Parathyroid adenoma (tissue), 2 donors: Measurements from ENCODE around the gene PLA2G4A.
A peak's percentile ranks its signal among the peaks of the same experiment; 100 is the strongest.

Experiments used
- H2AFZ ChIP-seq: fragments of 300-600 bp; sonication (generic); one replicate; pipeline ENCODE4 v1.7.0; 2017; ENCODE audit warnings: antibody characterized with exemption, mild to moderate bottlenecking
- H3K27ac ChIP-seq: fragments of 300-600 bp; sonication (generic); one replicate; pipeline ENCODE4 v1.7.0; 2017
- H3K27me3 ChIP-seq: fragments of 300-600 bp; sonication (generic); one replicate; pipeline ENCODE4 v1.7.0; 2017; ENCODE audit warnings: low read length; ENCODE audit not compliant: control insufficient read depth, insufficient read depth
- H3K36me3 ChIP-seq: fragments of 300-600 bp; sonication (generic); one replicate; pipeline ENCODE4 v1.7.0; 2017; ENCODE audit warnings: low read length; ENCODE audit not compliant: control insufficient read depth, insufficient read depth
- H3K4me1 ChIP-seq: fragments of 300-600 bp; sonication (generic); one replicate; pipeline ENCODE4 v1.7.0; 2017; ENCODE audit warnings: control low read depth
- H3K4me2 ChIP-seq: fragments of 300-600 bp; sonication (generic); one replicate; pipeline ENCODE4 v1.7.0; 2017; ENCODE audit warnings: low read length
- H3K4me3 ChIP-seq: fragments of 300-600 bp; sonication (generic); one replicate; pipeline ENCODE4 v1.7.0; 2017; ENCODE audit warnings: low read depth, low read length
- H3K79me2 ChIP-seq: fragments of 300-600 bp; sonication (generic); one replicate; pipeline ENCODE4 v1.7.0; 2017; ENCODE audit warnings: control low read depth
- H3K9ac ChIP-seq: fragments of 300-600 bp; sonication (generic); one replicate; pipeline ENCODE4 v1.7.0; 2017; ENCODE audit warnings: mild to moderate bottlenecking
- H3K9me3 ChIP-seq: fragments of 300-600 bp; sonication (generic); one replicate; pipeline ENCODE4 v1.7.0; 2017; ENCODE audit warnings: low read length; ENCODE audit not compliant: control insufficient read depth
- TF ChIP-seq, protein P1 (sequence below): fragments of 300-600 bp; sonication (generic); IDR thresholded peaks from one replicate; pipeline ENCODE4 v1.7.0; 2017; ENCODE audit warnings: antibody characterized with exemption, mild to moderate bottlenecking
- donor health status: primary hyperparathyroidism.

Gene PLA2G4A

GRCh38 chr1:186798960-186799688 is 29.6 kb upstream of the PLA2G4A start:
- Histone ChIP-seq H3K79me2 (peaks cover 2% of the 10 kb centered on the region), H3K27me3 (no peaks in the 10 kb centered on the region), H3K9me3 (no peaks in the 10 kb centered on the region), H3K9ac (no peak overlapping the region), H3K36me3 (no peaks in the 10 kb centered on the region), H3K4me1 (peaks cover 4% of the 10 kb centered on the region), H2AFZ (no peak overlapping the region), H3K4me2 (no peak overlapping the region), H3K27ac (peak overlapping the region; percentile 53), H3K4me3 (no peak overlapping the region)
- TF ChIP-seq, protein P1, sequence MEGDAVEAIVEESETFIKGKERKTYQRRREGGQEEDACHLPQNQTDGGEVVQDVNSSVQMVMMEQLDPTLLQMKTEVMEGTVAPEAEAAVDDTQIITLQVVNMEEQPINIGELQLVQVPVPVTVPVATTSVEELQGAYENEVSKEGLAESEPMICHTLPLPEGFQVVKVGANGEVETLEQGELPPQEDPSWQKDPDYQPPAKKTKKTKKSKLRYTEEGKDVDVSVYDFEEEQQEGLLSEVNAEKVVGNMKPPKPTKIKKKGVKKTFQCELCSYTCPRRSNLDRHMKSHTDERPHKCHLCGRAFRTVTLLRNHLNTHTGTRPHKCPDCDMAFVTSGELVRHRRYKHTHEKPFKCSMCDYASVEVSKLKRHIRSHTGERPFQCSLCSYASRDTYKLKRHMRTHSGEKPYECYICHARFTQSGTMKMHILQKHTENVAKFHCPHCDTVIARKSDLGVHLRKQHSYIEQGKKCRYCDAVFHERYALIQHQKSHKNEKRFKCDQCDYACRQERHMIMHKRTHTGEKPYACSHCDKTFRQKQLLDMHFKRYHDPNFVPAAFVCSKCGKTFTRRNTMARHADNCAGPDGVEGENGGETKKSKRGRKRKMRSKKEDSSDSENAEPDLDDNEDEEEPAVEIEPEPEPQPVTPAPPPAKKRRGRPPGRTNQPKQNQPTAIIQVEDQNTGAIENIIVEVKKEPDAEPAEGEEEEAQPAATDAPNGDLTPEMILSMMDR: no peak

DNA sequence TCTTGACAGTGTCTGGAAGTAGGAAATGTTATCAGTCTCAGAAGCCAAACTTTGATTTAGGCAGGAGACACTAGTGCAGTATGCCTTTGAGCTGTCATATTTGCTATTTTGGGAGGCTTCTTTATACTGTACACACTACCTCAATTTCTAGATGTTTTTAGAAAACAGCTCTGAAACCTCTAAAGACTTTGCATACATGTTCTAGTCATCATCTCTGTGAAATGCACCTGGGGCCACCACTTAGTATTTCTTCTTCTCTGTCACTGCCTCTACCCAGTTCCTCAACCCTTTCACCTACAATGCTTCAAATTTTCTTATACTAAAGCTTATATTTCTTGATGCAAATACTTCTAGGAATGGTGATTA is 29.1 kb upstream of the PLA2G4A start:
- H3K79me2 ChIP-seq: no peaks in the 10 kb centered on the region
- TF ChIP-seq, protein P1: no peak
- no peak overlapping the region for H3K4me2 ChIP-seq
- no peaks in the 10 kb centered on the region for H3K36me3 ChIP-seq
- H3K9me3 ChIP-seq: no peaks in the 10 kb centered on the region
- H3K9ac ChIP-seq: no peak overlapping the region
- H3K27ac ChIP-seq: peak overlapping the region; percentile 53
- no peaks in the 10 kb centered on the region for H3K27me3 ChIP-seq
- no peak overlapping the region for H2AFZ ChIP-seq
- H3K4me1 ChIP-seq: peaks cover 4% of the 10 kb centered on the region
- no peak overlapping the region for H3K4me3 ChIP-seq

GRCh38 chr1:186802388-186802787 is 26.4 kb upstream of the PLA2G4A start:
- H3K4me2 ChIP-seq: no peak overlapping the region
- no peak overlapping the region for H3K27ac ChIP-seq

GRCh38 chr1:186804679-186805078 is 24.1 kb upstream of the PLA2G4A start:
- H3K9me3 ChIP-seq: no peaks in the 10 kb centered on the region
- no peak overlapping the region for H3K27ac ChIP-seq
- no peak overlapping the region for H3K9ac ChIP-seq
- peaks cover 14% of the 10 kb centered on the region for H3K4me1 ChIP-seq
- H3K79me2 ChIP-seq: peaks cover 2% of the 10 kb centered on the region
- no peaks in the 10 kb centered on the region for H3K36me3 ChIP-seq
- TF ChIP-seq, protein P1: no peak
- no peak overlapping the region for H3K4me2 ChIP-seq
- H2AFZ ChIP-seq: no peak overlapping the region
- no peak overlapping the region for H3K4me3 ChIP-seq
- H3K27me3 ChIP-seq: no peaks in the 10 kb centered on the region

More at GRCh38 chr1:186802388-186802787, 26.4 kb upstream of the PLA2G4A start:
- no peak overlapping the region for H3K4me3 ChIP-seq
- H3K9me3 ChIP-seq: no peaks in the 10 kb centered on the region
- no peak overlapping the region for H2AFZ ChIP-seq
- H3K27me3 ChIP-seq: no peaks in the 10 kb centered on the region
- peaks cover 14% of the 10 kb centered on the region for H3K4me1 ChIP-seq
- TF ChIP-seq, protein P1: no peak
- H3K79me2 ChIP-seq: peaks cover 2% of the 10 kb centered on the region
- no peak overlapping the region for H3K9ac ChIP-seq
- H3K36me3 ChIP-seq: no peaks in the 10 kb centered on the region

DNA sequence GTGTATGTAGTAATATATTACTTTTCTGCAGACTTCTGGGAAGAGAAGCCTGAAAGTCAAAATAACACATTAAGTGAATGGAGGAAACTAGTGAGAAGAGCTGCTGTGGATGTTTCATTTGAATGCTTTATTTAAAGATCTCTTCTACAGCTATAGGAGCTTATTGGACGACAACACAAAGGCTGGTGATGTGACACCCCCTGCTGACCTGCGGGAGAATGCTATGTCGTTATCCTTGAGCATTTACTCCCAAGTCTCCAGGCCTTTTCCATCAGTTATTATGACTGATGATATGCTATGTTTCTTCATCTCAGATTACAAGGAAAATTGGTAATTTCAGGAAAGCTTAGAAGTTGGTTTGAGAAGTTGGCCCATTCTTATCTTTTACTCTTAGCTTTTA is 22.3 kb upstream of the PLA2G4A start:
- TF ChIP-seq, protein P1: peak; percentile 40
- Histone ChIP-seq H3K4me1 (peaks cover 16% of the 10 kb centered on the region), H3K4me3 (no peak overlapping the region), H3K9me3 (no peaks in the 10 kb centered on the region), H3K79me2 (peaks cover 4% of the 10 kb centered on the region), H2AFZ (no peak overlapping the region), H3K27ac (no peak overlapping the region), H3K36me3 (no peaks in the 10 kb centered on the region), H3K9ac (no peak overlapping the region), H3K4me2 (no peak overlapping the region), H3K27me3 (no peaks in the 10 kb centered on the region)
